GM12878 (cell line): ENCODE measurements around the gene GET3. TPM values are rescaled to one million over a fixed set of nuclear protein-coding genes. Genes with fewer than 3 reads are reported as not detected.

Experiments
- ATF2 ChIP-seq: IDR thresholded peaks from 2 replicates; pipeline ENCODE4 v1.6.1; 2012; ENCODE audit warnings: low read length, inconsistent platforms
- CEBPZ ChIP-seq: fragments of 150-350 bp; IDR thresholded peaks from 2 replicates; pipeline ENCODE4 v1.6.1; 2016; ENCODE audit warnings: low read depth, low read length
- CHD2 ChIP-seq: IDR thresholded peaks from 2 replicates; pipeline ENCODE4 v1.6.1; 2011; ENCODE audit warnings: low read depth, low read length, improper control_type of control experiment, borderline replicate concordance
- CHD4 ChIP-seq: fragments of 200-600 bp; sonication (generic); IDR thresholded peaks from 2 replicates; pipeline ENCODE4 v1.6.1; 2016; ENCODE audit warnings: mild to moderate bottlenecking
- DPF2 ChIP-seq: fragments of 450-650 bp; IDR thresholded peaks from 2 replicates; pipeline ENCODE4 v1.6.1; 2017; ENCODE audit warnings: mild to moderate bottlenecking
- EED ChIP-seq: sonication (generic); IDR thresholded peaks from 2 replicates; pipeline ENCODE4 v1.6.1; 2016; ENCODE audit warnings: antibody characterized with exemption, low read depth
- EP300 ChIP-seq, 2 experiments: fragments of 150-350 bp in 1 of 2; IDR thresholded peaks; 2 replicates each; pipeline ENCODE4 v1.6.1; 2011 to 2012; ENCODE audit warnings: low read depth in 2 of 2, low read length in 2 of 2, borderline replicate concordance in 1 of 2, improper control_type of control experiment in 1 of 2, inconsistent platforms in 1 of 2; ENCODE audit not compliant: control insufficient read depth in 1 of 2
- EZH2 ChIP-seq: IDR thresholded peaks from 2 replicates; pipeline ENCODE4 v1.6.1; 2012; ENCODE audit warnings: low read depth, mild to moderate bottlenecking, control low read depth, inconsistent platforms, low read length, borderline replicate concordance; ENCODE audit not compliant: control insufficient read depth
- GATAD2B ChIP-seq: fragments of 450-650 bp; conservative IDR thresholded peaks from 2 replicates; pipeline ENCODE4 v1.6.1; 2017; ENCODE audit warnings: low read depth, mild to moderate bottlenecking, moderate library complexity
- HDAC2 ChIP-seq: fragments of 200-600 bp; sonication (generic); IDR thresholded peaks from 2 replicates; pipeline ENCODE4 v1.6.1; 2017
- IRF4 ChIP-seq: IDR thresholded peaks from 2 replicates; pipeline ENCODE4 v1.6.1; 2011; ENCODE audit warnings: low read depth, low read length
- JUNB ChIP-seq: IDR thresholded peaks from 2 replicates; pipeline ENCODE4 v1.6.1; 2016; ENCODE audit warnings: antibody characterized with exemption, mild to moderate bottlenecking
- KAT2A ChIP-seq: conservative IDR thresholded peaks from 2 replicates; pipeline ENCODE4 v1.6.1; 2011; ENCODE audit warnings: low read depth, low read length; ENCODE audit not compliant: control insufficient read depth
- LARP7 ChIP-seq: fragments of 450-650 bp; IDR thresholded peaks from 2 replicates; pipeline ENCODE4 v1.6.1; 2017; ENCODE audit warnings: mild to moderate bottlenecking
- MXI1 ChIP-seq: fragments of 150-350 bp; IDR thresholded peaks from 2 replicates; pipeline ENCODE4 v1.6.1; 2011; ENCODE audit warnings: low read depth, mild to moderate bottlenecking, inconsistent platforms, low read length, improper control_type of control experiment
- POLR2A ChIP-seq: IDR thresholded peaks from 2 replicates; pipeline ENCODE4 v1.6.1; 2011; ENCODE audit warnings: low read depth, mild to moderate bottlenecking, low read length
- RBBP5 ChIP-seq: fragments of 200-600 bp; sonication (generic); conservative IDR thresholded peaks from 2 replicates; pipeline ENCODE4 v1.6.1; 2016
- RUNX3 ChIP-seq: IDR thresholded peaks from 2 replicates; pipeline ENCODE4 v1.6.1; 2012; ENCODE audit warnings: low read length, inconsistent platforms
- SIN3A ChIP-seq: IDR thresholded peaks from 2 replicates; pipeline ENCODE4 v1.6.1; 2012; ENCODE audit warnings: low read depth, low read length, improper control_type of control experiment
- SIX5 ChIP-seq: IDR thresholded peaks from 2 replicates; pipeline ENCODE4 v1.6.1; 2011; ENCODE audit warnings: mild to moderate bottlenecking, low read depth, low read length, moderate library complexity; ENCODE audit not compliant: severe bottlenecking
- SP1 ChIP-seq: IDR thresholded peaks from one replicate; pipeline ENCODE4 v1.6.1; 2011; ENCODE audit warnings: low read depth, low read length
- STAT3 ChIP-seq: IDR thresholded peaks from 2 replicates; pipeline ENCODE4 v1.6.1; 2011; ENCODE audit warnings: low read depth, low read length, improper control_type of control experiment
- ZSCAN29 ChIP-seq: fragments of 450-650 bp; IDR thresholded peaks from 2 replicates; pipeline ENCODE4 v1.6.1; 2017; ENCODE audit warnings: mild to moderate bottlenecking, moderate library complexity
- polyA plus RNA-seq, 11 experiments: library from polyadenylated mRNA; depleted of rRNA in 4 of 11; unstranded in 6 of 11; stranded (reverse) in 5 of 11; fragments of >200 nt; fragmentation: Nextera tagmentation in 4 of 11; fragmentation: Illumina TruSeq in 1 of 11; extraction: Ambion mirVana in 4 of 11; extraction: Trizol in 1 of 11; gene quantifications; 1 replicate in 1 of 11; 2 replicates in 10 of 11; pipeline versions ENCODE4 v1.2.1 to v1.2.3, GENCODE V29; 2011 to 2016; ENCODE audit warnings: inconsistent platforms in 2 of 11, missing spikeins in 2 of 11, low read depth in 1 of 11
- total RNA-seq, 4 experiments: library from RNA; depleted of rRNA in 3 of 4; stranded (reverse); fragments of >200 nt in 3 of 4; fragmentation: Illumina TruSeq in 1 of 4; extraction: Trizol in 1 of 4; gene quantifications; 2 replicates each; pipeline versions ENCODE4 v1.2.1 to v1.2.3, GENCODE V29; 2013 to 2021
- TF ChIP-seq, protein P1 (sequence below): IDR thresholded peaks from 2 replicates; pipeline ENCODE4 v1.6.1; 2012; ENCODE audit warnings: low read depth, low read length, improper control_type of control experiment
- TF ChIP-seq, protein P2 (sequence below): fragments of 150-350 bp; IDR thresholded peaks from 2 replicates; pipeline ENCODE4 v1.6.1; 2014; ENCODE audit warnings: mild to moderate bottlenecking, low read depth, low read length

Gene GET3
- total and polyA plus RNA-seq, 10 of the 15 experiments (the other 5 are each of a cell fraction or from before 2014, with no cell fraction given): 14.5 to 144 (median 97.2) TPM

DNA sequence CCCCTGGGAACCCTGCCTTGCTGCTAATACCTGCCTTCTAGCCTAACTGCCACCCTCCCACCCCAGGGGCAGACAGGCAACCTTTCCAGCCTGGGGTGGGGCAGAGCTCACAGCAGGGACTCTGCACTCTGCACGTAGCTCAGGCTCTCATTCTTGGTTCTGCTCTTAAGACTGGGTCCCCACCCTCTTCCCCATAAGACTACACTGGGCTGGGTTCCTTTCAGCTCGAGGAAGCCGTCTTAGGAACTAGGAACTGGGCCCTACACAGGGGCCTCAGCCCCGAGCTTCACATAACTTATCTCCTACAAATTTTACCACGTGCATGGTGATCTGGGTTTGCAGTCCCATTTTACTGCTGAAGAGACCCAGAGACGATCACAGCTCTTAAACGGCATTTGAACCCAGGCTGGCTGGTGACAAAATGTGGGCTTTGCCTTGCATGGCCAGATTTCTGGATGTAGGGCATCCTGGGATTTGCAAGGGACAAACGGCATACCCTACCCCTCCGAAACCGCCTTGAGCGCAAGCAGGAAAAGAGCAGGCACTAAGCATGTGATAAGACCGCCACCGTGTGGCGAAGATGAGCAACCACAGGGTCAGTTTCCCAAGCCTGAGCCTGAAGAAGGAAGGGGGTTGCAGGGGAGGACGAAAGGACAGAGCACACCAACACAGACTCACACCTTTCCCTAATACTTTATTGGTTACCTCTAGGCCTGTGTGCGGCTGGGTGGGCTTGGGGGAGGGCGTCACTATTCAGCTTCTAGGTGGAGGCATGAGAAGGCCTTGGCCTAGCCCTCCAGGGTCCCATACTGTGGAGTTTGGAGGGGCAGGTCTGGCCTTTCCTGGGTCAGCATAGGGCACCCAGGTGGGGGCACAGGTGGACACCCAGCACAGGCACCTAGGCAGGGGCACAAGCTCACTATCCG lies 59.1 kb downstream of the GET3 start (continued):
- TF ChIP-seq SIN3A (no peak), ATF2 (no peak), POLR2A (peak; percentile 48), EZH2 (no peak), KAT2A (no peak), GATAD2B (no peak), SIX5 (no peak), RBBP5 (no peak), DPF2 (no peak), CHD2 (0 out of 2 replicates have a peak, but pooled peaks have one; percentile 25), JUNB (no peak), CEBPZ (no peak), CHD4 (no peak), STAT3 (no peak), MXI1 (no peak; the same call in none of the 2 replicates), SP1 (peak; percentile 22), EED (0 out of 2 replicates have a peak, but pooled peaks have one; percentile 47), ZSCAN29 (no peak), RUNX3 (no peak), IRF4 (peak; percentile 71; the same call in 1 of the 2 replicates), EP300 (IDR thresholded peaks at IDR 0.05; ENCODE audit: borderline replicate concordance in 1 of 2, control insufficient read depth in 1 of 2, low read depth in 2 of 2, low read length in 2 of 2) (no peak), LARP7 (peak; percentile 51; the same call in 1 of the 2 replicates), HDAC2 (no peak)
- TF ChIP-seq, protein P1, sequence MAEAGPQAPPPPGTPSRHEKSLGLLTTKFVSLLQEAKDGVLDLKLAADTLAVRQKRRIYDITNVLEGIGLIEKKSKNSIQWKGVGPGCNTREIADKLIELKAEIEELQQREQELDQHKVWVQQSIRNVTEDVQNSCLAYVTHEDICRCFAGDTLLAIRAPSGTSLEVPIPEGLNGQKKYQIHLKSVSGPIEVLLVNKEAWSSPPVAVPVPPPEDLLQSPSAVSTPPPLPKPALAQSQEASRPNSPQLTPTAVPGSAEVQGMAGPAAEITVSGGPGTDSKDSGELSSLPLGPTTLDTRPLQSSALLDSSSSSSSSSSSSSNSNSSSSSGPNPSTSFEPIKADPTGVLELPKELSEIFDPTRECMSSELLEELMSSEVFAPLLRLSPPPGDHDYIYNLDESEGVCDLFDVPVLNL: no peak
- TF ChIP-seq, protein P2, sequence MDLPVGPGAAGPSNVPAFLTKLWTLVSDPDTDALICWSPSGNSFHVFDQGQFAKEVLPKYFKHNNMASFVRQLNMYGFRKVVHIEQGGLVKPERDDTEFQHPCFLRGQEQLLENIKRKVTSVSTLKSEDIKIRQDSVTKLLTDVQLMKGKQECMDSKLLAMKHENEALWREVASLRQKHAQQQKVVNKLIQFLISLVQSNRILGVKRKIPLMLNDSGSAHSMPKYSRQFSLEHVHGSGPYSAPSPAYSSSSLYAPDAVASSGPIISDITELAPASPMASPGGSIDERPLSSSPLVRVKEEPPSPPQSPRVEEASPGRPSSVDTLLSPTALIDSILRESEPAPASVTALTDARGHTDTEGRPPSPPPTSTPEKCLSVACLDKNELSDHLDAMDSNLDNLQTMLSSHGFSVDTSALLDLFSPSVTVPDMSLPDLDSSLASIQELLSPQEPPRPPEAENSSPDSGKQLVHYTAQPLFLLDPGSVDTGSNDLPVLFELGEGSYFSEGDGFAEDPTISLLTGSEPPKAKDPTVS: no peak
